Right hindlimb (tissue), 1 donor: ENCODE data around the gene GRK6.

Experiments used
- DNase-seq: peaks from one replicate; pipeline ENCODE4 v3.0.0-alpha.2; 2018

Gene GRK6

GRCh38 chr5:177427211-177427822, 841 bp downstream of the GRK6 start:
- DNase-seq, result no peak

GRCh38 chr5:177427919-177428573, 1.6 kb downstream of the GRK6 start:
- DNase-seq, result no peak

GRCh38 chr5:177428574-177429217, 2.2 kb downstream of the GRK6 start:
- no peak for DNase-seq

- DNase-seq, result no peak
Observed at GRCh38 chr5:177429248-177430040, 3.0 kb downstream of the GRK6 start.

GRCh38 chr5:177430140-177430951, 3.9 kb downstream of the GRK6 start:
- no peak for DNase-seq

- no peak for DNase-seq
Observed at GRCh38 chr5:177430972-177431316, 4.5 kb downstream of the GRK6 start.

- no peak for DNase-seq
Observed at GRCh38 chr5:177431317-177432142, 5.1 kb downstream of the GRK6 start.

- no peak for DNase-seq
Observed at GRCh38 chr5:177432143-177432838, 5.8 kb downstream of the GRK6 start.

GRCh38 chr5:177432839-177433657, 6.6 kb downstream of the GRK6 start:
- no peak for DNase-seq

- DNase-seq, result no peak
Observed at GRCh38 chr5:177433658-177434217, 7.3 kb downstream of the GRK6 start.

- DNase-seq, result no peak
Observed at GRCh38 chr5:177434437-177434836, 8.0 kb downstream of the GRK6 start.

GRCh38 chr5:177434942-177435738, 8.7 kb downstream of the GRK6 start:
- DNase-seq, result no peak

- DNase-seq, result no peak
Observed at GRCh38 chr5:177435847-177436536, 9.5 kb downstream of the GRK6 start.

GRCh38 chr5:177437623-177438022, 11.1 kb downstream of the GRK6 start:
- DNase-seq, result no peak

- peak; percentile 16 for DNase-seq
Observed at GRCh38 chr5:177438468-177438867, 12.0 kb downstream of the GRK6 start.

- DNase-seq, result no peak
Observed at GRCh38 chr5:177439518-177440053, 13.1 kb downstream of the GRK6 start.

GRCh38 chr5:177440211-177440989, 13.9 kb downstream of the GRK6 start:
- peak; percentile 14 for DNase-seq
